Fibroblast of pulmonary artery (primary cell): ENCODE measurements around the gene VEGFB.

Experiments
- DNase-seq: peaks from one replicate; pipeline ENCODE4 v3.0.0-alpha.2; 2010; ENCODE audit warnings: low read depth
- H3K4me3 ChIP-seq: replicated peaks from 2 replicates; pipeline ENCODE4 v1.5.1; 2011; ENCODE audit warnings: low read depth, mild to moderate bottlenecking, control low read depth, low read length, moderate library complexity
- CTCF ChIP-seq: IDR thresholded peaks from 2 replicates; pipeline ENCODE4 v1.5.1; 2011; ENCODE audit warnings: mild to moderate bottlenecking, control low read depth, low read length, inconsistent platforms; ENCODE audit errors: missing control alignments

The VEGFB gene

GRCh38 chr11:64276653-64277431, 42.5 kb downstream of the VEGFB start:
- no peak for DNase-seq
- no peak for TF ChIP-seq CTCF
- H3K4me3 ChIP-seq = no peak overlapping the region

- no peak for DNase-seq
- TF ChIP-seq CTCF = no peak
Observed at GRCh38 chr11:64278576-64279190, 44.3 kb downstream of the VEGFB start.

GRCh38 chr11:64281957-64282770, 47.8 kb downstream of the VEGFB start:
- no peak for TF ChIP-seq CTCF
- H3K4me3 ChIP-seq = no peak overlapping the region
- no peak for DNase-seq

More at GRCh38 chr11:64278576-64279190, 44.3 kb downstream of the VEGFB start:
- no peak overlapping the region for H3K4me3 ChIP-seq

GRCh38 chr11:64283092-64283491, 48.7 kb downstream of the VEGFB start:
- TF ChIP-seq CTCF = no peak
- H3K4me3 ChIP-seq = no peak overlapping the region
- no peak for DNase-seq

GRCh38 chr11:64284048-64284961, 49.9 kb downstream of the VEGFB start, which contains the start of gene BAD:
Gene BAD (minus strand): TSS chr11:64284665. CDS start chr11:64284368, 297 bp downstream.
- DNase-seq = peak; percentile 91
- H3K4me3 ChIP-seq = peak within 1 kb of the TSS; percentile 75
- no peak for TF ChIP-seq CTCF
